HepG2 (cell line): ENCODE data around the gene UNKL. TPM values are rescaled to one million over a fixed set of nuclear protein-coding genes. Genes with fewer than 3 reads are reported as not detected.

Source experiments
- CBX2 ChIP-seq, 2 experiments: fragments of 200-600 bp in 1 of 2; sonication (generic); formaldehyde crosslinking in 1 of 2; IDR thresholded peaks; 2 replicates each; pipeline versions ENCODE4 v1.7.0 to v1.8.1; 2018 to 2022; ENCODE audit warnings: low read depth in 2 of 2, low read length in 1 of 2, mild to moderate bottlenecking in 1 of 2, missing genetic modification reagents in 1 of 2
- ELF1 ChIP-seq: sonication (generic); formaldehyde crosslinking; IDR thresholded peaks from 2 replicates; pipeline ENCODE4 v1.4.0; 2020; ENCODE audit warnings: missing genetic modification reagents
- FIP1L1 ChIP-seq: fragments of 200-400 bp; formaldehyde crosslinking; IDR thresholded peaks from 2 replicates; pipeline ENCODE4 v1.6.1; 2018; ENCODE audit warnings: low read depth, mild to moderate bottlenecking, low read length, moderate library complexity, borderline replicate concordance; ENCODE audit not compliant: insufficient read depth
- FOXP4 ChIP-seq: sonication (generic); formaldehyde crosslinking; IDR thresholded peaks from 2 replicates; pipeline ENCODE4 v1.4.0; 2020; ENCODE audit warnings: missing genetic modification reagents
- HOXA3 ChIP-seq: sonication (generic); formaldehyde crosslinking; IDR thresholded peaks from 2 replicates; pipeline ENCODE4 v1.5.0; 2020; ENCODE audit warnings: missing genetic modification reagents
- KLF13 ChIP-seq: sonication (generic); formaldehyde crosslinking; IDR thresholded peaks from 2 replicates; pipeline ENCODE4 v1.4.0; 2020; ENCODE audit warnings: mild to moderate bottlenecking, missing genetic modification reagents
- RFXANK ChIP-seq: IDR thresholded peaks from 2 replicates; pipeline ENCODE4 v1.6.1; 2016
- SP4 ChIP-seq: sonication (generic); formaldehyde crosslinking; IDR thresholded peaks from 2 replicates; pipeline ENCODE4 v1.8.1; 2023; ENCODE audit warnings: mild to moderate bottlenecking, missing genetic modification reagents
- ZBTB8A ChIP-seq: sonication (generic); formaldehyde crosslinking; IDR thresholded peaks from 2 replicates; pipeline ENCODE4 v1.4.0; 2020; ENCODE audit warnings: mild to moderate bottlenecking, low read depth, missing genetic modification reagents, borderline replicate concordance
- ZFP37 ChIP-seq: sonication (generic); formaldehyde crosslinking; IDR thresholded peaks from 2 replicates; pipeline ENCODE4 v1.4.0; 2020; ENCODE audit warnings: missing genetic modification reagents, borderline replicate concordance
- ZNF280B ChIP-seq: sonication (generic); formaldehyde crosslinking; IDR thresholded peaks from 2 replicates; pipeline ENCODE4 v1.5.0; 2020; ENCODE audit warnings: missing genetic modification reagents, mild to moderate bottlenecking, borderline replicate concordance
- ZNF556 ChIP-seq: sonication (generic); formaldehyde crosslinking; IDR thresholded peaks from 2 replicates; pipeline ENCODE4 v1.4.0; 2020; ENCODE audit warnings: mild to moderate bottlenecking, missing genetic modification reagents, borderline replicate concordance
- ZNF557 ChIP-seq: sonication (generic); formaldehyde crosslinking; IDR thresholded peaks from 2 replicates; pipeline ENCODE4 v1.4.0; 2020; ENCODE audit warnings: missing genetic modification reagents
- polyA plus RNA-seq, 8 experiments: library from polyadenylated mRNA; depleted of rRNA in 3 of 8; stranded (reverse) in 7 of 8; unstranded in 1 of 8; fragments of >200 nt; fragmentation: Illumina TruSeq in 4 of 8; extraction: Trizol in 4 of 8; gene quantifications; 2 replicates each; pipeline versions ENCODE4 v1.2.1 to v1.2.3, GENCODE V29; 2011 to 2016; ENCODE audit warnings: low read depth in 4 of 8, missing spikeins in 1 of 8, mixed read lengths in 1 of 8; ENCODE audit not compliant: insufficient read depth in 1 of 8
- total RNA-seq, 5 experiments: library from RNA; depleted of rRNA; stranded (reverse); fragments of >200 nt; fragmentation: Illumina TruSeq; extraction: Trizol; gene quantifications; 2 replicates each; pipeline ENCODE4 v1.2.3, GENCODE V29; 2016; ENCODE audit warnings: low read depth in 1 of 5
- TF ChIP-seq, protein P1 (sequence below): sonication (generic); formaldehyde crosslinking; IDR thresholded peaks from 2 replicates; pipeline ENCODE4 v1.8.1; 2023; ENCODE audit warnings: mild to moderate bottlenecking, missing genetic modification reagents
- TF ChIP-seq, protein P2 (sequence below): sonication (generic); formaldehyde crosslinking; IDR thresholded peaks from 2 replicates; pipeline ENCODE4 v1.4.0; 2020; ENCODE audit warnings: mild to moderate bottlenecking, missing genetic modification reagents
- TF ChIP-seq, protein P3 (sequence below): sonication (generic); formaldehyde crosslinking; IDR thresholded peaks from 2 replicates; pipeline ENCODE4 v1.4.0; 2020; ENCODE audit warnings: missing genetic modification reagents, borderline replicate concordance
- TF ChIP-seq, protein P4 (sequence below): sonication (generic); formaldehyde crosslinking; IDR thresholded peaks from 2 replicates; pipeline ENCODE4 v1.9.0; 2021; ENCODE audit warnings: missing genetic modification reagents, borderline replicate concordance
- TF ChIP-seq, protein P5 (sequence below): sonication (generic); formaldehyde crosslinking; IDR thresholded peaks from 2 replicates; pipeline ENCODE4 v1.4.0; 2020; ENCODE audit warnings: mild to moderate bottlenecking, missing genetic modification reagents

The UNKL gene
- total and polyA plus RNA-seq, 2 of the 13 experiments (the other 11 are each of a cell fraction or from before 2014, with no cell fraction given), result 10.4 to 17.6 TPM

GRCh38 chr16:1441391-1441829, 26.9 kb upstream of the UNKL start (continued):
- TF ChIP-seq, protein P1, sequence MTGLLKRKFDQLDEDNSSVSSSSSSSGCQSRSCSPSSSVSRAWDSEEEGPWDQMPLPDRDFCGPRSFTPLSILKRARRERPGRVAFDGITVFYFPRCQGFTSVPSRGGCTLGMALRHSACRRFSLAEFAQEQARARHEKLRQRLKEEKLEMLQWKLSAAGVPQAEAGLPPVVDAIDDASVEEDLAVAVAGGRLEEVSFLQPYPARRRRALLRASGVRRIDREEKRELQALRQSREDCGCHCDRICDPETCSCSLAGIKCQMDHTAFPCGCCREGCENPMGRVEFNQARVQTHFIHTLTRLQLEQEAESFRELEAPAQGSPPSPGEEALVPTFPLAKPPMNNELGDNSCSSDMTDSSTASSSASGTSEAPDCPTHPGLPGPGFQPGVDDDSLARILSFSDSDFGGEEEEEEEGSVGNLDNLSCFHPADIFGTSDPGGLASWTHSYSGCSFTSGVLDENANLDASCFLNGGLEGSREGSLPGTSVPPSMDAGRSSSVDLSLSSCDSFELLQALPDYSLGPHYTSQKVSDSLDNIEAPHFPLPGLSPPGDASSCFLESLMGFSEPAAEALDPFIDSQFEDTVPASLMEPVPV (CRISPR knock-in tag), result no peak
- TF ChIP-seq SP4 (CRISPR knock-in tag) (no peak), FOXP4 (CRISPR knock-in tag) (no peak), RFXANK (no peak), KLF13 (no peak), CBX2 (IDR thresholded peaks at IDR 0.05; ENCODE audit: low read depth, low read length) (no peak), CBX2 (CRISPR knock-in tag; IDR thresholded peaks at IDR 0.05; ENCODE audit: low read depth) (no peak), ZFP37 (CRISPR knock-in tag) (no peak), FIP1L1 (no peak), ZNF556 (CRISPR knock-in tag) (0 out of 2 replicates have a peak, but pooled peaks have one; percentile 40), ELF1 (CRISPR knock-in tag) (no peak), ZBTB8A (CRISPR knock-in tag) (no peak), HOXA3 (no peak), ZNF557 (CRISPR knock-in tag) (no peak), ZNF280B (peak; percentile 68; the same call in 1 of the 2 replicates)
- TF ChIP-seq, protein P2, sequence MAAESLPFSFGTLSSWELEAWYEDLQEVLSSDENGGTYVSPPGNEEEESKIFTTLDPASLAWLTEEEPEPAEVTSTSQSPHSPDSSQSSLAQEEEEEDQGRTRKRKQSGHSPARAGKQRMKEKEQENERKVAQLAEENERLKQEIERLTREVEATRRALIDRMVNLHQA (CRISPR knock-in tag), result no peak
- TF ChIP-seq, protein P3, sequence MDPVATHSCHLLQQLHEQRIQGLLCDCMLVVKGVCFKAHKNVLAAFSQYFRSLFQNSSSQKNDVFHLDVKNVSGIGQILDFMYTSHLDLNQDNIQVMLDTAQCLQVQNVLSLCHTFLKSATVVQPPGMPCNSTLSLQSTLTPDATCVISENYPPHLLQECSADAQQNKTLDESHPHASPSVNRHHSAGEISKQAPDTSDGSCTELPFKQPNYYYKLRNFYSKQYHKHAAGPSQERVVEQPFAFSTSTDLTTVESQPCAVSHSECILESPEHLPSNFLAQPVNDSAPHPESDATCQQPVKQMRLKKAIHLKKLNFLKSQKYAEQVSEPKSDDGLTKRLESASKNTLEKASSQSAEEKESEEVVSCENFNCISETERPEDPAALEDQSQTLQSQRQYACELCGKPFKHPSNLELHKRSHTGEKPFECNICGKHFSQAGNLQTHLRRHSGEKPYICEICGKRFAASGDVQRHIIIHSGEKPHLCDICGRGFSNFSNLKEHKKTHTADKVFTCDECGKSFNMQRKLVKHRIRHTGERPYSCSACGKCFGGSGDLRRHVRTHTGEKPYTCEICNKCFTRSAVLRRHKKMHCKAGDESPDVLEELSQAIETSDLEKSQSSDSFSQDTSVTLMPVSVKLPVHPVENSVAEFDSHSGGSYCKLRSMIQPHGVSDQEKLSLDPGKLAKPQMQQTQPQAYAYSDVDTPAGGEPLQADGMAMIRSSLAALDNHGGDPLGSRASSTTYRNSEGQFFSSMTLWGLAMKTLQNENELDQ, result no peak
- TF ChIP-seq, protein P4, sequence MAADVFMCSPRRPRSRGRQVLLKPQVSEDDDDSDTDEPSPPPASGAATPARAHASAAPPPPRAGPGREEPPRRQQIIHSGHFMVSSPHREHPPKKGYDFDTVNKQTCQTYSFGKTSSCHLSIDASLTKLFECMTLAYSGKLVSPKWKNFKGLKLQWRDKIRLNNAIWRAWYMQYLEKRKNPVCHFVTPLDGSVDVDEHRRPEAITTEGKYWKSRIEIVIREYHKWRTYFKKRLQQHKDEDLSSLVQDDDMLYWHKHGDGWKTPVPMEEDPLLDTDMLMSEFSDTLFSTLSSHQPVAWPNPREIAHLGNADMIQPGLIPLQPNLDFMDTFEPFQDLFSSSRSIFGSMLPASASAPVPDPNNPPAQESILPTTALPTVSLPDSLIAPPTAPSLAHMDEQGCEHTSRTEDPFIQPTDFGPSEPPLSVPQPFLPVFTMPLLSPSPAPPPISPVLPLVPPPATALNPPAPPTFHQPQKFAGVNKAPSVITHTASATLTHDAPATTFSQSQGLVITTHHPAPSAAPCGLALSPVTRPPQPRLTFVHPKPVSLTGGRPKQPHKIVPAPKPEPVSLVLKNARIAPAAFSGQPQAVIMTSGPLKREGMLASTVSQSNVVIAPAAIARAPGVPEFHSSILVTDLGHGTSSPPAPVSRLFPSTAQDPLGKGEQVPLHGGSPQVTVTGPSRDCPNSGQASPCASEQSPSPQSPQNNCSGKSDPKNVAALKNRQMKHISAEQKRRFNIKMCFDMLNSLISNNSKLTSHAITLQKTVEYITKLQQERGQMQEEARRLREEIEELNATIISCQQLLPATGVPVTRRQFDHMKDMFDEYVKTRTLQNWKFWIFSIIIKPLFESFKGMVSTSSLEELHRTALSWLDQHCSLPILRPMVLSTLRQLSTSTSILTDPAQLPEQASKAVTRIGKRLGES (CRISPR knock-in tag), result no peak
- TF ChIP-seq, protein P5, sequence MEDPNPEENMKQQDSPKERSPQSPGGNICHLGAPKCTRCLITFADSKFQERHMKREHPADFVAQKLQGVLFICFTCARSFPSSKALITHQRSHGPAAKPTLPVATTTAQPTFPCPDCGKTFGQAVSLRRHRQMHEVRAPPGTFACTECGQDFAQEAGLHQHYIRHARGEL (CRISPR knock-in tag), result no peak
